H1 (cell line): ENCODE data around the gene CGNL1. TPM values are rescaled to one million over a fixed set of nuclear protein-coding genes. Genes with fewer than 3 reads are reported as not detected.

ENCODE experiments used
- CTCF ChIA-PET: fragments of 300-600 bp; sonication (Branson Sonifier 250); formaldehyde crosslinking; loops from one replicate; lab custom pipeline; 2021; ENCODE audit not compliant: partially characterized antibody; lab: Charles Lee
- POLR2A ChIA-PET: fragments of 300-600 bp; sonication (Branson Sonifier 250); formaldehyde crosslinking; loops from one replicate; lab custom pipeline; 2021; ENCODE audit warnings: inconsistent platforms; ENCODE audit not compliant: partially characterized antibody; lab: Charles Lee
- DNase-seq, 2 experiments: peaks; one replicate each; pipeline versions ENCODE4 v3.0.0 to v3.0.0-alpha.2; 2010 to 2022; ENCODE audit warnings: low spot score in 2 of 2, low read depth in 1 of 2, mixed read lengths in 1 of 2
- FAIRE-seq: peaks from 2 replicates; lab custom pipeline; 2011; peaks lifted over from hg19 to GRCh38; lab: Jason Lieb, UNC
- H2AFZ ChIP-seq: 2 replicates; pipeline ENCODE4 v1.8.1; 2012; ENCODE audit warnings: low read length, inconsistent platforms
- H2AK5ac ChIP-seq: 2 replicates; pipeline ENCODE4 v1.6.1; 2013; ENCODE audit warnings: low read depth, low read length
- H2BK120ac ChIP-seq: replicated peaks from 2 replicates; pipeline ENCODE3; 2013; ENCODE audit warnings: low read depth, low read length, inconsistent platforms
- H2BK12ac ChIP-seq: 2 replicates; pipeline ENCODE4 v1.6.1; 2013; ENCODE audit warnings: low read depth, low read length
- H2BK15ac ChIP-seq: 2 replicates; pipeline ENCODE4 v1.6.1; 2013; ENCODE audit warnings: low read length
- H2BK20ac ChIP-seq: 2 replicates; pipeline ENCODE4 v1.6.1; 2013; ENCODE audit warnings: low read length
- H2BK5ac ChIP-seq: 2 replicates; pipeline ENCODE4 v1.6.1; 2013; ENCODE audit warnings: low read depth, low read length
- H3K14ac ChIP-seq: 2 replicates; pipeline ENCODE4 v1.6.1; 2013; ENCODE audit warnings: inconsistent platforms; ENCODE audit not compliant: insufficient read length
- H3K18ac ChIP-seq: 2 replicates; pipeline ENCODE4 v1.6.1; 2013; ENCODE audit warnings: low read length; ENCODE audit errors: extremely low read depth
- H3K23ac ChIP-seq: 2 replicates; pipeline ENCODE4 v1.6.1; 2013; ENCODE audit warnings: inconsistent platforms; ENCODE audit not compliant: insufficient read length
- H3K23me2 ChIP-seq: 2 replicates; pipeline ENCODE4 v1.6.1; 2013; ENCODE audit warnings: low read depth, low read length
- H3K27ac ChIP-seq: 2 replicates; pipeline ENCODE4 v1.6.1; 2011; ENCODE audit warnings: low read depth, low read length, inconsistent platforms
- H3K27me3 ChIP-seq, 4 experiments: replicated peaks in 1 of 4; 1 replicate in 1 of 4; 2 replicates in 3 of 4; pipeline versions ENCODE4 v1.6.1 to v1.8.1; 2011 to 2013; ENCODE audit warnings: low read length in 3 of 4, mild to moderate bottlenecking in 3 of 4, inconsistent platforms in 2 of 4, mixed read lengths in 2 of 4, moderate library complexity in 1 of 4; ENCODE audit not compliant: control insufficient read depth in 3 of 4, insufficient read depth in 3 of 4; ENCODE audit errors: extremely low read depth in 1 of 4
- H3K36me3 ChIP-seq, 4 experiments: 2 replicates each; pipeline versions ENCODE4 v1.6.1 to v1.8.1; 2011 to 2013; ENCODE audit warnings: mild to moderate bottlenecking in 4 of 4, low read length in 3 of 4, moderate library complexity in 2 of 4, control low read depth in 1 of 4, inconsistent platforms in 1 of 4; ENCODE audit not compliant: insufficient read depth in 4 of 4, control insufficient read depth in 2 of 4
- H3K4ac ChIP-seq: replicated peaks from 2 replicates; pipeline ENCODE3; 2013; ENCODE audit warnings: low read length, low read depth, mixed read lengths, inconsistent platforms; ENCODE audit not compliant: insufficient read length
- H3K4me1 ChIP-seq, 4 experiments: replicated peaks in 1 of 4; 1 replicate in 1 of 4; 2 replicates in 3 of 4; pipeline versions ENCODE4 v1.6.1 to v1.8.1; 2011 to 2013; ENCODE audit warnings: low read length in 3 of 4, inconsistent platforms in 2 of 4, mixed read lengths in 1 of 4; ENCODE audit not compliant: insufficient read depth in 4 of 4, control insufficient read depth in 3 of 4
- H3K4me2 ChIP-seq, 2 experiments: 2 replicates each; pipeline versions ENCODE4 v1.6.1 to v1.8.1; 2011 to 2013; ENCODE audit warnings: low read depth in 2 of 2, low read length in 2 of 2, control low read depth in 1 of 2, inconsistent platforms in 1 of 2, mild to moderate bottlenecking in 1 of 2; ENCODE audit not compliant: insufficient read depth in 1 of 2
- H3K4me3 ChIP-seq, 4 experiments: fragments of 200-600, 300-600 bp in 1 of 4; sonication (generic), shearing (Covaris generic), sonication (Bioruptor Twin) in 1 of 4; 2 replicates each; pipeline versions ENCODE4 v1.5.1 to v1.8.1; 2011 to 2016; ENCODE audit warnings: low read length in 4 of 4, low read depth in 3 of 4, control low read depth in 2 of 4, inconsistent platforms in 2 of 4, mild to moderate bottlenecking in 2 of 4, mixed read lengths in 1 of 4, moderate library complexity in 1 of 4; ENCODE audit not compliant: insufficient read depth in 2 of 4; ENCODE audit errors: extremely low read depth in 1 of 4
- H3K56ac ChIP-seq: replicated peaks from 2 replicates; pipeline ENCODE3; 2013; ENCODE audit warnings: low read depth, mild to moderate bottlenecking, mixed read lengths, low read length, inconsistent platforms; ENCODE audit not compliant: insufficient read length
- H3K79me1 ChIP-seq: 2 replicates; pipeline ENCODE4 v1.6.1; 2013; ENCODE audit warnings: low read depth, low read length, control low read depth
- H3K79me2 ChIP-seq, 2 experiments: 2 replicates each; pipeline versions ENCODE4 v1.6.1 to v1.8.1; 2012 to 2013; ENCODE audit warnings: low read length in 2 of 2, mild to moderate bottlenecking in 2 of 2, inconsistent platforms in 1 of 2; ENCODE audit not compliant: insufficient read depth in 2 of 2, control insufficient read depth in 1 of 2
- H3K9ac ChIP-seq, 4 experiments: replicated peaks in 1 of 4; 1 replicate in 1 of 4; 2 replicates in 3 of 4; pipeline versions ENCODE4 v1.6.1 to v1.8.1; 2011 to 2013; ENCODE audit warnings: low read depth in 3 of 4, low read length in 3 of 4, control low read depth in 2 of 4, mild to moderate bottlenecking in 2 of 4, moderate library complexity in 2 of 4, inconsistent platforms in 1 of 4; ENCODE audit errors: extremely low read depth in 1 of 4
- H3K9me3 ChIP-seq, 2 experiments: 2 replicates each; pipeline versions ENCODE4 v1.6.1 to v1.8.1; 2012 to 2013; ENCODE audit warnings: mild to moderate bottlenecking in 2 of 2, moderate library complexity in 2 of 2, control low read depth in 1 of 2, inconsistent platforms in 1 of 2, low read depth in 1 of 2, low read length in 1 of 2, mixed read lengths in 1 of 2; ENCODE audit not compliant: insufficient read depth in 2 of 2
- H4K20me1 ChIP-seq, 2 experiments: replicated peaks in 1 of 2; 2 replicates each; pipeline versions ENCODE3 to v1.8.1; 2011 to 2013; ENCODE audit warnings: inconsistent platforms in 2 of 2, low read length in 2 of 2, mild to moderate bottlenecking in 1 of 2; ENCODE audit not compliant: insufficient read depth in 2 of 2, control insufficient read depth in 1 of 2
- H4K5ac ChIP-seq: 2 replicates; pipeline ENCODE4 v1.6.1; 2013; ENCODE audit warnings: low read length, low read depth, mixed read lengths, inconsistent platforms; ENCODE audit not compliant: insufficient read length
- H4K8ac ChIP-seq: 2 replicates; pipeline ENCODE4 v1.8.0; 2013; ENCODE audit warnings: mild to moderate bottlenecking, moderate library complexity, low read length, inconsistent platforms; ENCODE audit not compliant: insufficient read depth; ENCODE audit errors: extremely low read depth
- H4K91ac ChIP-seq: replicated peaks from 2 replicates; pipeline ENCODE3; 2013; ENCODE audit warnings: low read length, mixed read lengths, inconsistent platforms; ENCODE audit not compliant: insufficient read length
- CBX5 ChIP-seq: fragments of 300-800, 300-1000 bp; sonication (generic); IDR thresholded peaks from 2 replicates; pipeline ENCODE4 v1.7.1; 2016; ENCODE audit warnings: antibody characterized with exemption, low read length, low read depth
- EZH2 ChIP-seq: fragments of 200-600 bp; sonication (generic); IDR thresholded peaks from 2 replicates; pipeline ENCODE4 v1.7.1; 2012; ENCODE audit warnings: low read depth, mild to moderate bottlenecking, moderate library complexity, low read length, inconsistent platforms; ENCODE audit not compliant: severe bottlenecking
- RAD21 ChIP-seq, 2 experiments: IDR thresholded peaks in 1 of 2; conservative IDR thresholded peaks in 1 of 2; 2 replicates each; pipeline ENCODE4 v1.6.1; 2011; ENCODE audit warnings: low read depth in 2 of 2, low read length in 2 of 2, improper control_type of control experiment in 1 of 2, inconsistent platforms in 1 of 2, mild to moderate bottlenecking in 1 of 2, moderate library complexity in 1 of 2
- RBBP5 ChIP-seq: IDR thresholded peaks from 2 replicates; pipeline ENCODE4 v1.7.1; 2012; ENCODE audit warnings: low read depth, mild to moderate bottlenecking, inconsistent platforms, low read length, moderate library complexity, borderline replicate concordance
- WGBS, 2 experiments: shearing (Covaris generic) in 1 of 2; methylation state at CpG; one replicate each; pipeline versions ENCODE4 v1.1.6 to v1.1.7; 2013 to 2015; ENCODE audit warnings: low lambda C conversion rate in 2 of 2, mixed read lengths in 2 of 2, inconsistent platforms in 1 of 2, low coverage in 1 of 2, missing lambda C conversion rate in 1 of 2; ENCODE audit not compliant: insufficient replicate concordance in 2 of 2, insufficient coverage in 1 of 2, insufficient read length in 1 of 2; ENCODE audit errors: extremely low coverage in 1 of 2, missing lambda C conversion rate in 1 of 2; 5-methylcytosine and 5-hydroxymethylcytosine counted together
- polyA plus RNA-seq, 7 experiments: library from polyadenylated mRNA; depleted of rRNA in 3 of 7; stranded (reverse) in 5 of 7; unstranded in 2 of 7; fragments of >200 nt in 5 of 7; fragments of 200-250 nt in 2 of 7; gene quantifications; 1 replicate in 5 of 7; 2 replicates in 1 of 7; 4 replicates in 1 of 7; pipeline versions ENCODE4 v1.2.1 to v1.2.3, GENCODE V29; 2011 to 2013; ENCODE audit warnings: missing spikeins in 2 of 7, mixed read lengths in 2 of 7
- total RNA-seq: library from RNA; stranded (reverse); fragmentation: NEBNext Ultra II Directional; extraction: Animal tissue kit (Norgen Biotek cat#: 25700); gene quantifications from 2 replicates; pipeline ENCODE4 v1.2.1, GENCODE V29; 2021

The CGNL1 gene
- total and polyA plus RNA-seq, 2 of the 8 experiments (the other 6 are each of a cell fraction or from before 2014, with no cell fraction given) = 21.8 to 75.6 TPM

DNA sequence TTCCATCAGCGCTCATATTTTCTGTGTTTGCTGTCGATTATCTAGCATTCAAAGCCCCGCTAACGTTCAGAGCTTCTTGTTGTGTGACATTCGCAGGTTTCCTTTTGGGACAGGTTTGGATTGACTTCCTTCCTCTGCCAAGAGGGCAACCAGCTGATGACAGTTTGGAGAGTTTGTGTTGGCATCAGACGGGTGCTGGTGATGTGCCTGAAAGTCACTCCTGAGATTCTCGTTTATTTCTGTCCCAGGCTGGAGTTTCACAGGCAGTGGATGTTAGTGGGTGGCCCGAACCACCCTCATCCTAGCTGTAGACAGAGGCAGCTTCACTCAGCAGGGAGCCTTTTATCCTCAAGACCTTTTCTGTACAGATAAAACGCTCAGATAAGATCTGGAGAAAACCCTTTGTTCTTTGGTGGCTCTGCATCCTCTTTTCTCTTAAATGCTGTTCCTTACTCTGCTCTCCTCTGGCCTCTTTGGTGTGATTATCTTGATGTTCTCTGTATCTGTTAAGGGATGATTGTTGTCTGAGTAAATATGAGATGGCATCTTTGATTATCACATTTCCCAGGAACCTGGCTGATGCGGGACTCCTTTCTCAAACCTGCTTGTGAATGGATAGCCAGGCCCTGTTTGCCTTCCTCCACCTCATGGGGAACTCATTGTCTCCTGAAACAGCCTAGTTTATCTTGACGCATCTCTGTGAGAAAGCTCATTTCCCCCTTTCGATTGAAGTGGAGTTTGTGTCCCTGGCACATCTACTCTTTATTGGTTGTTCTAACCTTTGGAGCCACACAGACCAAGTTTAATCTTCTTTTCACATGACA lies 35.9 kb downstream of the CGNL1 start:
- H2BK120ac ChIP-seq = no peak overlapping the region
- no peak overlapping the region for H3K9ac ChIP-seq
- H3K4me3 ChIP-seq = no peak overlapping the region
- 94% methylated on average over 12 of the region's 12 CpGs; no CpG with 5 or more reads in 1 of the 2 experiments for WGBS, 2 experiments
- no peak overlapping the region for H3K4me2 ChIP-seq
- H3K4me1 ChIP-seq = peaks cover 0 to 6% (median 0%) of the 10 kb centered on the region in 4 experiments; a peak in 1 of 7 replicates
- no peak overlapping the region for H2AK5ac ChIP-seq
- no peak overlapping the region for H2BK5ac ChIP-seq
- H2BK15ac ChIP-seq = no peak overlapping the region
- DNase-seq (no peak), FAIRE-seq (no peak)
- H3K56ac ChIP-seq = no peak overlapping the region
- no peak overlapping the region for H4K91ac ChIP-seq
- no peak overlapping the region for H2AFZ ChIP-seq
- no peak overlapping the region for H2BK20ac ChIP-seq
- H3K27me3 ChIP-seq = no peaks in the 10 kb centered on the region
- no peak overlapping the region for H2BK12ac ChIP-seq
- no peak overlapping the region for H4K8ac ChIP-seq
- H3K79me2 ChIP-seq = peaks cover 0 to 63% of the 10 kb centered on the region in 2 experiments; a peak in 3 of 4 replicates
- CTCF ChIA-PET = interaction anchor here (0.6 to 1.7 kb wide), 8 partner anchors 8 to 91 kb away, joined by 3 to 6 read pairs (median 3); no protein-coding TSS in a partner anchor
- peaks cover 3% of the 10 kb centered on the region for H3K79me1 ChIP-seq
- no peaks in the 10 kb centered on the region for H3K23me2 ChIP-seq
- H3K18ac ChIP-seq = no peak overlapping the region
- H4K5ac ChIP-seq = no peak overlapping the region
- no peak overlapping the region for H3K27ac ChIP-seq
- H3K14ac ChIP-seq = no peak overlapping the region
- H3K23ac ChIP-seq = no peak overlapping the region
- POLR2A ChIA-PET = interaction anchor here (0.8 to 12.7 kb wide), 6 partner anchors 10 to 116 kb away, joined by 3 to 103 read pairs (median 4); partner anchors contain the start of gene CGNL1
- no peaks in the 10 kb centered on the region for H3K9me3 ChIP-seq
- peaks cover 0 to 12% (median 0%) of the 10 kb centered on the region in 4 experiments; a peak in 4 of 8 replicates for H3K36me3 ChIP-seq
- H4K20me1 ChIP-seq = peaks cover 2% of the 10 kb centered on the region in 2 experiments
- no peak overlapping the region for H3K4ac ChIP-seq
- TF ChIP-seq CBX5 (no peak), RBBP5 (no peak), EZH2 (no peak), RAD21 (IDR thresholded peaks at IDR 0.05 in 1 of 2, conservative IDR thresholded peaks at IDR 0.05 in 1 of 2; ENCODE audit: low read depth in 2 of 2, low read length in 2 of 2) (no peak)
